ENCODE data around the gene CLPTM1L. TPM values are rescaled to one million over a fixed set of nuclear protein-coding genes. Genes with fewer than 3 reads are reported as not detected.

Gene CLPTM1L
- total RNA-seq, 1 experiment from 2014 or later, result 146 TPM

DNA sequence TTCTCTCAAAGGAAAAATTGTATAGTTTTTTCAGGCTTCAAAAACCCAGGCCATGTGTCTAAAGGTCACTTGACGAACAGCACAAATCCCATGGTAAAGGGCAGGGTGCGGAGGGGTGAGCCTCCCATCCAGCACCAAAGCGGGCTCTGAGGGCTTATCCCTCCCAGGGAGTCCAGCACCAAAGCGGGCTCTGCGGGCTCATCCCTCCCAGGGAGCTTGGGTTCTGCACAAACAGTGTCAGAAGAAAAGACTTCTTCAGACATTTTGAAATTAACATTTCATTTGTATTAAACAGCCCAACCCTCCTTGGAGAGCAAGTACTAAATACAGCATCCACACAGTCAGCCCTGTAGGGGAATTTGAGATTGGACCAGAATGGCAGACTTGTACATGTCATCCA lies 43.0 kb upstream of the CLPTM1L start:
- TF ChIP-seq, protein P1, sequence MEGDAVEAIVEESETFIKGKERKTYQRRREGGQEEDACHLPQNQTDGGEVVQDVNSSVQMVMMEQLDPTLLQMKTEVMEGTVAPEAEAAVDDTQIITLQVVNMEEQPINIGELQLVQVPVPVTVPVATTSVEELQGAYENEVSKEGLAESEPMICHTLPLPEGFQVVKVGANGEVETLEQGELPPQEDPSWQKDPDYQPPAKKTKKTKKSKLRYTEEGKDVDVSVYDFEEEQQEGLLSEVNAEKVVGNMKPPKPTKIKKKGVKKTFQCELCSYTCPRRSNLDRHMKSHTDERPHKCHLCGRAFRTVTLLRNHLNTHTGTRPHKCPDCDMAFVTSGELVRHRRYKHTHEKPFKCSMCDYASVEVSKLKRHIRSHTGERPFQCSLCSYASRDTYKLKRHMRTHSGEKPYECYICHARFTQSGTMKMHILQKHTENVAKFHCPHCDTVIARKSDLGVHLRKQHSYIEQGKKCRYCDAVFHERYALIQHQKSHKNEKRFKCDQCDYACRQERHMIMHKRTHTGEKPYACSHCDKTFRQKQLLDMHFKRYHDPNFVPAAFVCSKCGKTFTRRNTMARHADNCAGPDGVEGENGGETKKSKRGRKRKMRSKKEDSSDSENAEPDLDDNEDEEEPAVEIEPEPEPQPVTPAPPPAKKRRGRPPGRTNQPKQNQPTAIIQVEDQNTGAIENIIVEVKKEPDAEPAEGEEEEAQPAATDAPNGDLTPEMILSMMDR (conservative IDR thresholded peaks at IDR 0.05; ENCODE audit: low read depth, low read length), result no peak
- TF ChIP-seq EZH2 (IDR thresholded peaks at IDR 0.05; ENCODE audit: borderline replicate concordance, low read depth, low read length, poor library complexity, severe bottlenecking), result no peak
- no peak for DNase-seq (ENCODE audit: low spot score)
- Histone ChIP-seq H3K4me3 (ENCODE audit: low read depth, low read length, poor library complexity, severe bottlenecking) (no peak overlapping the region), H3K9me3 (ENCODE audit: low read depth, low read length, poor library complexity, severe bottlenecking) (no peaks in the 10 kb centered on the region), H3K27ac (ENCODE audit: low read depth, low read length, poor library complexity, severe bottlenecking) (no peak overlapping the region), H3K27me3 (replicated peaks; ENCODE audit: insufficient read depth, low read depth, low read length, poor library complexity) (peaks cover 58% of the 10 kb centered on the region), H3K36me3 (ENCODE audit: insufficient read depth, low read length, poor library complexity, severe bottlenecking) (no peaks in the 10 kb centered on the region), H3K4me1 (ENCODE audit: insufficient read depth, low read length, poor library complexity, severe bottlenecking) (no peaks in the 10 kb centered on the region)
- ChIA-PET CTCF (no interaction called here), POLR2A (ENCODE audit: low non-redundant PET) (no interaction called here)
- intact Hi-C loops (cut with micrococcal nuclease; ENCODE audit: unreplicated experiment), result no loop called here
- no TSS peak for BruUV-seq (replicated peaks)

DNA sequence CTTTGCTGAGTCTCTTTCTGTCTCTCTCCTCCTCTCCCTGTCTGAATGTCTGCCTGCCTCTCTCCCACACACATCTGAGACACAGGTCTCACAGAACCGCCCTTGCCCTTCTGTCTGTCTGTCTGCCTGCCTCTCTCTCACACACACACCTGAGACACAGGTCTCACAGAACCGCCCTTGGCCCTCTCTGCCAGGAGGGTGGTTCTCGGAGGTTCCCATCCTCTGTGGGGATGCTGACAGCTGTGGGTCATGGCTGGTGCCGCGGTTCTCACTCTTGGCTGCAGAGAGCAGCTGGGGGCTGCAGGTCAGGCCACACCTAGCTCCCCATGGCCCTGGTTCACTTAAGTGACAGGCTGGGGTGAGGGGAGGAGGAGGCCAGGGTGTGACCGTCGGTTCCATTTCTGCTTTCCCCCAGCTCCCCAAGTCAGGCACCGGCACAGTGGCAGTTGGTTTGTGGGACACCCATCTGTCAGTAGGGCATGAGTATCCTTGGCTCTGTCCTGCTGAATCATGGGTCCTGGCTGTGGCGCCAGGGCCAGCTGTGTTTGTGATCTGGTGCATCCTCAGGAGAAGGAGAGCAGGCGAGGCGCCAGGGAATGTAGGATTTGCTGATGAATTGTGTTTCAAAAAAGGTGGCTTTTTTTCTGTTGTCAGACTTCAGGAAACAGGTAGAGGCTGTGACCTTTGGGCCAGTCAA lies 42.3 kb upstream of the CLPTM1L start:
- no peaks in the 10 kb centered on the region for H3K4me1 ChIP-seq (ENCODE audit: insufficient read depth, low read length, poor library complexity, severe bottlenecking)
- H3K27ac ChIP-seq (ENCODE audit: low read depth, low read length, poor library complexity, severe bottlenecking), result no peak overlapping the region
- no peaks in the 10 kb centered on the region for H3K36me3 ChIP-seq (ENCODE audit: insufficient read depth, low read length, poor library complexity, severe bottlenecking)
- ChIA-PET POLR2A (ENCODE audit: low non-redundant PET) (no interaction called here), CTCF (no interaction called here)
- H3K9me3 ChIP-seq (ENCODE audit: low read depth, low read length, poor library complexity, severe bottlenecking), result no peaks in the 10 kb centered on the region
- BruUV-seq (replicated peaks), result no TSS peak
- DNase-seq (ENCODE audit: low spot score), result no peak
- H3K4me3 ChIP-seq (ENCODE audit: low read depth, low read length, poor library complexity, severe bottlenecking), result no peak overlapping the region
- H3K27me3 ChIP-seq (replicated peaks; ENCODE audit: insufficient read depth, low read depth, low read length, poor library complexity), result peaks cover 56% of the 10 kb centered on the region
- intact Hi-C loops (cut with micrococcal nuclease; ENCODE audit: unreplicated experiment), result no loop called here
- TF ChIP-seq EZH2 (IDR thresholded peaks at IDR 0.05; ENCODE audit: borderline replicate concordance, low read depth, low read length, poor library complexity, severe bottlenecking), result no peak
- TF ChIP-seq, protein P1 (conservative IDR thresholded peaks at IDR 0.05; ENCODE audit: low read depth, low read length), result no peak

DNA sequence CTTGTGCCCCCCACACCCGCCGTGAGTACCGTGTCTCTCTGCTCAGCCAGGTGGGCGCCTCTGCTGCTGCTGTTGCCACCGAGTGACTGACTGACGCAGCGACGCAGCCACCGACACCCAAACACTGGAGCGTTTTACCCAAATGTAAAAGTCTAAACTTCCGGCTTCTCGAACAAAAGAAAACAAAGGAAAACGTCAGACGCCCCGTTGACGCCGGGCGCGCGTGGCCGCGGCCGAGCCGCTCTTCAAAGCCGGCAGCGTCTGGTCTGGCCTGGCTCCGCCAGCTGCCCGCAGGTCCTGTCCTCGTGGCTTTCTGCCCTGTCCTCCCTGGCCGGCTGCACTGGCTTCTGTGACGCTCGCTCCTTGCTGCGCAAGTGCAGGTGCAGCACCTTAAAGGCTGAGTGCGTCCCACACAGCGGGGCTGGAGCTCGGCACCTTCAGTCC lies 41.4 kb upstream of the CLPTM1L start:
- peak; percentile 43 for DNase-seq (ENCODE audit: low spot score)
- Histone ChIP-seq H3K4me3 (ENCODE audit: low read depth, low read length, poor library complexity, severe bottlenecking) (peak overlapping the region; percentile 62), H3K9me3 (ENCODE audit: low read depth, low read length, poor library complexity, severe bottlenecking) (no peaks in the 10 kb centered on the region), H3K27me3 (replicated peaks; ENCODE audit: insufficient read depth, low read depth, low read length, poor library complexity) (peaks cover 50% of the 10 kb centered on the region), H3K36me3 (ENCODE audit: insufficient read depth, low read length, poor library complexity, severe bottlenecking) (no peaks in the 10 kb centered on the region), H3K27ac (ENCODE audit: low read depth, low read length, poor library complexity, severe bottlenecking) (no peak overlapping the region), H3K4me1 (ENCODE audit: insufficient read depth, low read length, poor library complexity, severe bottlenecking) (no peaks in the 10 kb centered on the region)
- TF ChIP-seq, protein P1 (conservative IDR thresholded peaks at IDR 0.05; ENCODE audit: low read depth, low read length), result no peak
- TF ChIP-seq EZH2 (IDR thresholded peaks at IDR 0.05; ENCODE audit: borderline replicate concordance, low read depth, low read length, poor library complexity, severe bottlenecking), result peak; percentile 39
- CTCF ChIA-PET, result no interaction called here
- no TSS peak for BruUV-seq (replicated peaks)
- intact Hi-C loops (cut with micrococcal nuclease; ENCODE audit: unreplicated experiment), result no loop called here
- POLR2A ChIA-PET (ENCODE audit: low non-redundant PET), result no interaction called here

Data from A673 (cell line).